ENCODE results near the gene TCF4.

The TCF4 gene

DNA sequence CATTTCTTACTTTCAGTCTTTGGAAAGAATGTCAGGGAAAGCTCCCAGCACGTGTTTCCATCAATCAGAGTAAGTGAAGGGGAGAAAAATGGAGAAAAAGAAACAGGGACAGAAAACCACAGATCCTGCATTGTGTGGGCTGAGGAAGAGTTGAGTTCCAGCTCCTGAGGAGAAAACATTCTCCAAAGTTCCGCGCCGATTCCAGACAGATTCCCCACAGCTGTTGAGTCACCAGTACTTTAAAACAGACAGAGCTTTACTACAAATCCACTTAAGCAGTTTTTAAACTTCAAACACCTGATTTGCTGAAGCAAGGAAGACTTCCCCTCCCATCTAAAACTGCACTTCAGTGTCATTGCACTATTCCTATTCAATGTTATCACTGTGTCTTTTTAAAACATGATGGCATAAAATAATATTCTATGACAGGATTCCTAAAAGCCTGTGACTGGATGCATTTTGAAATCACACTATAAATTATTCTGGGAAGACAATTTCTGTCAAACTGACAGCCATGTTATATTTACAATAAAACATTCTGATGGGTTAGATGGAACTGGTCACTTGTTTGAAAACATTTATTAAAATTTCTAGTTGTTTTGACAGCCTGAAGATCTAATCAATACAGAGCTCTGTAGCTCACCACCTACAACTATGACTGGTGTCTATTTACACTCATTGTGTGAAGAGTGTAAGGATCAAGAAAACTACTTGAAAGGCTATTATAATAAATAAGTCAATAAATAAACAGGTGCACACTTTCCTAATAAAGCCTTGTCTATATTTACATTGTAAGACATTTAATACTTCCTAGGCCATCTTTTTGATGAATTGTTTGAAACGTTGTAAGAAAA lies 40.9 kb downstream of the TCF4 start:
- DNase-seq (ENCODE audit: low read depth, low spot score) = peak; percentile 87

DNA sequence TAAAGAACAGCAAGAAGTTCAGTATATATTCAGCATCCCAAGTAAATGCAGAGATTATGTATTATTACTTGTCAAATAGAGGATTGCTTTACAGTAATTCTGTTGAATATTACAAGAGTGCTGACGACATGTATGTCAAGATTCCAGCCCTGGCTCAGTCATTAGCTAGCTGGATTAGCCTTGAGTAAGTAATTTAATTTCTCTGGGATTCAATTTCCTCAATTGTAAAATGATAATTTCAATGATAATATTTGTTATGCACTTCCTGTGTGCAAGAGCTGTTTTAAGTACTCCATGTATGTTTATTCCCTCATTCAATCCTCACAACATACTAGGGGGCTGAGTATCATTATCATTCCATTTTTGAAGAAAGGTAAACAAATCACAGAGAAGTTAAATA lies 44.0 kb downstream of the TCF4 start:
- no peak for DNase-seq (ENCODE audit: low read depth, low spot score)

DNA sequence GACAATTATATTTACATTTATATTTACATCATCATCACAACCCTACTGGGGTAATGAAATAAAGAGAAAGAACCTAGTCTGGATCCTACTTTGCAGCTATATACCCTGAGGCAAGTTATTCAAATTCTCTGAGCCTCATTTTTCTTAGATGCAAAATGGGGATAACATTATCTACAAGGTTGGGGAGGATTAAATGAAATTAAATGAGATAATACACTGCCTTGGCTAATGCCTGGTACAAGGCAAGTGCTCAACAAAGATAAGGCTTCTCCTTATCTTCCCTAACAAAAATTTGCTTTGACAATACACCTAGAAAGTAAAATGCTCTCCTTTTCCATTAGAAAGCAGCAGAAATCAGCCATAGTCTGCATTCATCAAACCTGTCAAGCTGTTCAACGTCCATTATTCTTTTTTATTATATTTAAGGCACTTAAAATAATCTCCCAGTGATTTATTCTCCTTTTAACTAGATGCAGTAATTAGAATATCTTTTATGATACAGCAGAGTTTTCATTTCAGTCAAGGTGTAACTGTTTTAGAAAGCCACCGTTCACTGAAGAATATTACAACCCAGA lies 44.8 kb downstream of the TCF4 start:
- no peak for DNase-seq (ENCODE audit: low read depth, low spot score)

DNA sequence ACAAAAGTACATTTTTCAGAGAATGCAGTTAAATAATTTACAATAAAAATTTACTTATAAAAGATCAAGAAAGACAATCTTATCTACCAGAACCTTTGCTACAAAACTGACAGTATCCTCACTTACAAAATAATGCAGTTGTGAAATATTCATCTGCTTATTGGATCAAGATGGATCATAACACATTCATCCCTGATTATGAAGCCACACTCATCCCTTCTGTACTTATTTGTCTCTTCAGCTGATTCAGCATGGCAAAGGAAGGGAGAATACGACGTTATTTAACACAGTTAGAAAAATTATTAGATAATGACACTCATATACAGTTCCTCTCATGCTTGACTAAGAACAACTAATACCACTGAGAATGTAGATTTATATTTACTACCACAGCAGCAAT lies 46.4 kb downstream of the TCF4 start:
- DNase-seq (ENCODE audit: low read depth, low spot score) = no peak

DNA sequence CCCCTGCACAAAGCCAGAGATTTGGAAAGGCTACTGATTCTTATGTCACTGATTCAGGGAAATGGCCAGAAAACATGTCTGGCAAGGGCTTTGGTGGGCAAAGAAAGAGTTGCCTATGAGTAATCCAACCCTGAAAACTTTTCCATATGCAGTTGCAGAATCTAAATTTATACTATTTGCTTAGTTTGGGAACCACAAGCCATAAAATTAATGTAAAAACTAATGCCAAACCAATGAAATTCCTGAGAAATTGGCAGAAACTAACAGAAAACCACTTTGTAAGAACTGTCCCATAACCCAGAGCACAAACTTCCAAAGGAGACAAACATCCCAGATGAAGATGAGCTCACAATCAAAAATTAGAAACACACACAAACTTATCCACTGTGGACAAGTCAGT lies 48.8 kb downstream of the TCF4 start:
- peak; percentile 31 for DNase-seq (ENCODE audit: low read depth, low spot score)

DNA sequence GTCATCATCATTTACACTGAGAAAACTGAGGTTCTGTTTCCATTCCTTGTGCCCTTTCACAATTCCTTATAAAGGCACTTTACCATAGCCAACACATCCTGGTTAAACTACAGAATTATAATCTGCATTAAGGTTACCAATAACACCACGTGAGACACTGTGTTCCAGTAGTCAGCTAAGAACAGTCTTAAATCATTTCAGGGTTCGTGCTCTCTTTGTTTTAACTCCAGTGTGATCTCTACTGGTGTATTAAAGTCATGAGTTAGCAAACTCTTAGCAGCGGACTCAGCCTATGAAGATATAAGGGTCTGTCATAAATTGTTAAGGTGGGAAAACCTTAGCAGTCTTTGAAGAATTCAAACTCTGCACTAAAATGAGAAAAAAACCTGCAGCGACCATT lies 53.0 kb downstream of the TCF4 start:
- DNase-seq (ENCODE audit: low read depth, low spot score) = no peak

DNA sequence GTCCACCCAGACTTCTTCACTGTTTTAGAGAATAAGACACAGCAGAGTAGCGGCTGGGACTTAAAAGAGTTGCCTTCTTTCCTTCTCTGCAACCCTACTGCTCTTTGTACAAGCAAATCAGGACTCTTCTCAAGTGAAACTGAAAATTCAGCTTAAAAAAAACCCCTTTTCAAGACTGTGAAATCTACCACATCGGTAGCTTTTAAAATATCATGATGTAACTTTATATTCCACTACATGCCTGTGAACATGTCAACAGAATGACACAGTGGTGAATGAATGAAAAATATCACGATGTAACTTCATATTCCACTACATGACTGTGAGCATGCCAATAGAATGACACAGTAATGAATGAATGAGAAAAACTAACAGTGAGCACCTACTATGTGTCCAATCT lies 53.4 kb downstream of the TCF4 start:
- no peak for DNase-seq (ENCODE audit: low read depth, low spot score)

DNA sequence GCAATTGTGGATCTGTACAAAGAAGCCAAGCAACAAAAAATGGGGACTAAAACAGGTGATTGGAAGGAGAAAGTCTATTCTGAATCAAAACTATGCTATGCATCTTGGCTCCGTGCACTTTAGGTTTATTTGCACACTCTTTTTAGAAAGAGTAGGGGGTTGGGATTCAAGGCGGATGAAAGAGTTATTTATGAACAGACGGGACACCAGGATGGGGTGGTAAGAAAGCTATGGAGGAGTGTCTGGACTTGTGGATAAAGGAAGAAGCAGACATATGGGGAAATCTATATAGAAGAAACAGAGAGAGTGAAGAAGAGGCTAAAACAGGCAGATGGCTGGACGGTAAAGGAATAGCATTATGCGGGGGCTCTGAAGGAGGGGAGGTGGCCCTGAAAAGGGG lies 57.8 kb downstream of the TCF4 start:
- DNase-seq (ENCODE audit: low read depth, low spot score) = no peak

DNA sequence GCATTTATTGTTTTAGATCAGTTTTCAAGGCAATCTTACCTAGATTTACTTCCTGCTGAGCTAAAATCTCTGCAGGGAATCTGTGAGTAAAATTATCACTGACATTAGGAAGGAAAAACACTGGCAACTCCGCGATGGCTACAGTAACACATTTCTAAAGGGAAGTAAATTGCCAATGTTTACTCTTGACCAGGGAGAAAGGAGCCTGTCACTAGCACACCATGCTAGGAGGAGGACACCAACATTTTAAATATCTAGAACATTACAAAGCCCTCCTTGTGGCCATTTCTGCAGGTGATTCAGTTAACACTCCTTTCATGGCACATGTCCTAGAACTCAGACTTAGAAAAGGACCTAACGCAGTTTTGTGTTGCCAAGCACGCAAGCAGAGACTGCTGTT lies 58.4 kb downstream of the TCF4 start:
- no peak for DNase-seq (ENCODE audit: low read depth, low spot score)

DNA sequence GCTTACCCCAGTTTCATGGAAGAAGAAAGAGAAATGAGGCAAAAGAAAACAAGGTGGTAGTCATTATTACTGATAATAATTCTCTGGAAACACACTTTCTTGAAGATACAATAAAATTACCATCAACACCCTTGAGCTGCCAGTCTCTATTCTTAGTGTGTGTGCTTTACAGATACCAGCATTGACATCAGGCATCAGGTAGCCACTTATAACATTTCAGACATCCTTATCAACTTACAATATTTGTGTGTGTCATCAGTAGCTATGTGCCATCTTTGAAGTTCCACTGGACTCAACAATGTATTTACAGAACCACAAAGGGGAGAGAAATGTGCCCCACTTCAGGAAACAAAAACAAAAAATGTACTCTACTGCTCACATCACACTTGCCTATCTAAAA lies 62.1 kb downstream of the TCF4 start:
- no peak for DNase-seq (ENCODE audit: low read depth, low spot score)

DNA sequence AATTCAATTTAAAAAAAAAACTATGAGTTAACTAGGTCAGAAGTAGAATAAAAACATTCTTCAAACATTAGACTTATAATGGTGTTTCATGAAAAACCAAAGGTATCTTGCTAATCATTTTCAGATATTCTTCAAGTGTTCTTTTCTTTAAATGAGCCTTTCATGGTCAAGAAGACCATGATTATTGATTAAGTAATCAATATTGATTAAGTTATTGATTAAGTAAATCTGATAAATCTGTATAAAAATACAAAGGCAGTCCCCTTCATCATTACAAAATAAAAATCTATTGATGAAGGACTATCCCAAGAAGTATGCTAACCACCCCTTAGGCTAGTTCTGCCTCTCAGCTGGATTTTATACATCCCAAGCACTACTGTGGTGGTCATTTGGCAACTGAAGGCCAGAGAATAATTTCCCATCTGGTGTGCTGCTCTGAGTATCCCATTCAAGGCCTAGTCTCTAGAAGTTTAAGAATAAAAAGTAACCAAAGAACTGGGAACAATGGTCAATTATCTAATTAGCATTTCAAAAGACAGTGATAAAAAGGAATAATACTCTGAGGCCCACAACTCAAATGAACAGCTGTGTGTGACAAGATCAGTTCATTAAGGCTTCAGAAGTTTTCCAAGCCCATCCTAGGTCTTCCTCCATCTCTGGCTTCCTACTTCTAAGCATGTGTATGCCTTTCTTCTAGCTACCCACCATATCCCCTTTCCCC lies 63.5 kb downstream of the TCF4 start:
- DNase-seq (ENCODE audit: low read depth, low spot score) = no peak

DNA sequence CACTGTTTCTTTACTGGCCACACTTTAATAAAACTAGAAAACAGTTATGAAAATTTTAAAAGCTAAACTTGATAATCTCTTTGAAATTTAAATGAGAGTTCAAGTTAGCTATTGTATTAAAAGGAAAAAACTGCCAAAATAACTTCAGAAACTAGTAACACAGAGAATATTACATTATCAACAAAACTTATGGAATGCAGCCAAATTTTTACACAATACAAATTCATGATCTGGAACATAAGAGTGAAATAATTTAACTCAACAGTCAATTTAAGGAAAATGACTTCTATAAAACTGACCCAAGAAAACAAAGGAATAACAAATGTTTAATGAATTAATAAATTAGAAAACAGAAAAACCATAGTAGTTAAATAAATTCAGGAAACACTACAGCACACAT lies 65.0 kb downstream of the TCF4 start:
- no peak for DNase-seq (ENCODE audit: low read depth, low spot score)

DNA sequence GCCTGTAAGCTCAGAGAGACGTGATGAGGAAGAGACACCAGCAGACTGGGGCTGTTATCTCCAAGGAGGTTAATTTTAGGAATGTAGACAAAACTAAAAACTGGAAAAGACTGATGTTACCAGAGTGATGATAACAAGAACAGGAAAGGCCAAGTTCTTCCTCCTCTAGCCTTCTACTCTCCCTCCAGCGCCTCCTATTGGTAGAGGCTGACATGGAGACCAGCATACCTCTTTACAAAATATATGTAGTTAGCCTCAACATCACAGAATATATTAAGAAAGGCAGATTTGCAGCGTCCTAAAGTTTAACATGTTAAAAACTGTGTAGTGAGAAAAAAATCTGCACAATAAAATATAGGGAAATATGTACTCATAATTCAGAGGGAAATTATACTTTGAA lies 66.0 kb downstream of the TCF4 start:
- DNase-seq (ENCODE audit: low read depth, low spot score) = no peak

DNA sequence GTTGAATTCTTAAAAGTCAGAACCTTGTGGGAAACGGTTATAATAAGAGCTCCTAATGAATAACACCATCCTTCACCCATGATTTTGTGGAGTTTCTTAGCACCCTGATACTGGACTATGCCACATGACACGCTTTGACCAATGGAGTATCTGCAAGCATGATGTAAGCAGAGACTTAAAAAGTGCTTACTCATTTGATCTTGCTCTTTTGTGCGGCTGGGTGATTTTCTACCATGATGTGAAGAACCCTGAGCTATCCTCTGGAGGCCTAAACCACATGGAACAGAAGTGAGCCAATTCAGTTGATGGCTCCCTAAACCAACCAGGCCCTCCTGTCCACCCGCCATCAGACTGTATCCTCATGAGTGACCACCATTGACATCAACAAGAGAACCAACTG lies 70.9 kb downstream of the TCF4 start:
- no peak for DNase-seq (ENCODE audit: low read depth, low spot score)

DNA sequence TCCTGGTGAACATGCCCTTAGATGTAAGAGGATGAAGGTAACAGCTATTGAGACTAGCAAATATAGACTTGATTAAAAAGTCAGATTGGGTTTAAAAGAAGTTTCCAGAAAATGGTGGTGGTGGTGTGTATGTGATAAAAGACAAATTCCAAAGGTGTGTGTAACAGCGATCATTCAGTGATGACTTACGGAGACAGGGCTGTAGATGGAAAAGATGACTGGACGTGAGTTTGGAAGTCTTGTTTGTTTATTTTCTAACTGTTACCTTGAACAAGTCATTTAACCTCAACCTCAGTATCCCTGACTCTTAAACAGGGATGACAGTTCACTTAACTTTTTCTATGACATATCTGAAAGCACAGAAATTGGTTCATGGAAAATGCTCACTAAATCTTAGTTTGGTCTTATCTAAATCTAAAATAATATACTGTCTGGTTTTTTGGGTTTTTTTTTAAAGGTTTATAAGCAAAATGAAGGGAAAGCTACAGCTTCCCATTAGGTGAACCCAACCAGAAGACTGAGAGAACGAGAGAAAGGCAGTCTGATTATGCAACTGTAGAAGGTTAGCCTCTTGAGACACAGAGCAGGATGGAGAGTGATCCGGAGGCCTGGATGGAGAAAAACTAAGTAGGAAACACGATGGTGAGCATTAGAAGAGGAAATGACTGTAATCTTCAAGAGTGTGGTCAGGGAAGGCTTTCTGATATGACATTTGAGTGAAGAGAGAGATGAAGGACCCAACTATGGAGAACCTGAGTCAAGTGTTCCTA lies 71.9 kb downstream of the TCF4 start:
- peak; percentile 39 for DNase-seq (ENCODE audit: low read depth, low spot score)

DNA sequence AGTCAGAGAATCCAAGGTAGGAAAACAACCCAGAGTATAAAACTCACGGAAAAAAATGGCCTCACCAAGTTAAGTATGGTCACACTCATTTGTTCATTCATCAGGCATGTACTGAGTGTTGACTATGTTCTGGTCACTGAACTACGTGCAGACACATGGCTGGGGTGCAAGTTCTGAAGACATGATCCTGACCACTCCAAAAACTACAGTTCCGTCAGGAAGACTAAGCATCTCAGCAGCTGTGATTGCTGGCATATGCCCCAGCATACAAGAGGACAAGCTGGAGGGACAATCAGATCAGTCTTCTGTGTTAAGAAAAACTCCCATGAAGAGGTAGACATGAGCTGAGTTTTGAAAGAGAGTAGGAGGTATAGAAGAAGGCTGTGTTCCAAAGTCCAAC lies 72.8 kb downstream of the TCF4 start:
- DNase-seq (ENCODE audit: low read depth, low spot score) = no peak

DNA sequence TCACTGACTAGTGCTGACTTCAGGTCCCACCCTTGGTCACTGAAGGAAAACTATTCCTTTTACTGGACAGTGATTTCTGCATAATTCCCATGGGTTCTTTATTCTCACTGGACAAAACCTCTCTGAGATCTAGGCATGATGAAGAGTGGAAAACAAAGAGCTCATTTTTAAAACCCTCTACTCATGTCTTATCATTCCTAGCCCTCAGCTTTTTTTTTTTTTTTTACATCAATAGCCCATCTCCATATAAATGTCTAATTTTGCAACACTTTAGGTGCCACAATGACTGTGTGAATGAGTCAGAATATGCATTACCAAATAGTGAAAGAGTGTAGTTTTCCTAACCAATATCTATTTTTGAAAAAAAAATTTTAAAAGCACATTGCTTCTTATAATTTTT lies 74.8 kb downstream of the TCF4 start:
- no peak for DNase-seq (ENCODE audit: low read depth, low spot score)

DNA sequence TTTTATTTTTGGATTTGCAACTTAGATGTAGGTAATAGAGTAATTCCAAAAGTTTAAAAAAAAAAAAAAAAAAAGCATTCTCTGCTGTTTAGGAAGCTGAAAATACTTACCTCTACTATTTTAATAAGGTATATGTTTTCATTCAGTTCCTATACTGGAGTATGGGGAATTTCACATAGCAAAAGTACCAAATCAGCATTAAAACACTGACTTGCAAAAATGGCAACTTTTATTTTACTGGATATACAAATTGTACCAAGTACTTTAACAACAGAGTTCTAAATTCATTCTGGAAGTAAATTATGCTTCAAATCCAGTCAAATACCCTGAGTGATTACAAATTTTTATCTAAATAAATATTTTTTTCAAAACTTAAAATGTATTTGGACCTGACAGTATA lies 76.7 kb downstream of the TCF4 start:
- no peak for DNase-seq (ENCODE audit: low read depth, low spot score)

DNA sequence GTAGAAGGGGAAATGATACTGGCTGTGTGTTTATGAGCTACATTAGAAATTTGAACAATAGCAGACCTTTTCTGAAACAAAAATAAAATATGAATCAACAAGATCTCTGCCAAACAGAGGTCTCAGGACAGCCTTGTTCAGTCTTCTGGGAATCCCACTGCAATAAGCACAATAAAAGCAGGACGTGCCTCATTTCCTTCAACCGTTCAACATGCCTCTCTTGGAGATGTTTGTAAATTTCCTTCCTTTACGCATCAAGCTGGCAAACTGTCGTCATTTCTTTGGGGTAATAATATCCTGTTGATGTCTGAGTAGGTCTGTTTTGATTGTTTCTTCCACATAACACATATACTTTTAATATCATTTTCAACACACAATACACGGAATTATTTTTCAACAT lies 77.2 kb downstream of the TCF4 start:
- DNase-seq (ENCODE audit: low read depth, low spot score) = peak; percentile 56

DNA sequence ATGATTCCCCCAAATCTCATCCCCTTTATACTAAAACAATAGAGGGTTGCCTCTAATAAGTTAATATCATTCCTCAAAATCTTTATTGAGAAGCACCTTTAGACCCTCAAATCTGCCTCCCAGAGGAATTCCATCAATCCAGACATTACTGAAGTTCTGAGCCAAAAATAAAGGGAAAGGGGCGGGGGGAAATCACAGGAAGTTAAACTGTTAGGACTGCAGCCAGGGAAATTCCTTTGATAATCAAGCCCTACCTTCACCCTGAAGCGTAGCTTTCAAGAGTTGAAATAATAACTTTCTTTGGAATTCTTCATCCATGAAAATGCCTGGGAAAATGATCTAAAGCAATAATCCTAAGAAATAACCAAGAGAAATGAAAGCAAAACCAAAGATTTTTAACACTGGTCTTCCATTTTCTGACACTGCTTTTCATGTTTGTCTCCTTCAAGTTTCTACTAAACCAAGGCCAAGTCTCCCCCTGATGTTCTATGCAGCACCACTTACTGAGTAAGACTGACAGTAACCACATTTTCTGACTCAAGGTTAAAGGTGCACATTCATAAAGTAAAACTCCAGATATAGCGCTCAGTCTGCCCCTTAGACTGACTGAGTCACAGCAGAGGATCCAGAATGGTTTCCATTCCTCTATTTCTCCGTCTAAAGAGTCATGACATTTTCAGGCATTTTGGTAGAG lies 78.2 kb downstream of the TCF4 start:
- peak; percentile 73 for DNase-seq (ENCODE audit: low read depth, low spot score)

DNA sequence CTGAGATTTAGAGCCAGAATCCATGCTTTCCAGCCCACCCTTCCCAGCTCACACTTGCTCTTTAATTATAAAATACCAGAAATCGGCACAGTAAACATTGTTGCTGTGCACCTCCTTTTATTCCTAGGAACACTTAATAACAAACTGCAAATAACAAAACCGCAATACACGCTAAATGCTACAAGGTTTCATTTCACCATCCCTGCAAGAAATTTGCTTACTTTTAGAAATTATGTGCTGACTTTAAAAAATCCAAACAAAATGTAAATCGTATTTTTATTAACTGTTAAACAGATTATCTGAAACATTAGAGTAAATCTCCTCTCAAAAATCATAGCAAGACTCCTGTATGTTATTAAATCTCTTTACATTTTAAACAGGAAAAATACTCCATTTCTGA lies 79.3 kb downstream of the TCF4 start:
- no peak for DNase-seq (ENCODE audit: low read depth, low spot score)

DNA sequence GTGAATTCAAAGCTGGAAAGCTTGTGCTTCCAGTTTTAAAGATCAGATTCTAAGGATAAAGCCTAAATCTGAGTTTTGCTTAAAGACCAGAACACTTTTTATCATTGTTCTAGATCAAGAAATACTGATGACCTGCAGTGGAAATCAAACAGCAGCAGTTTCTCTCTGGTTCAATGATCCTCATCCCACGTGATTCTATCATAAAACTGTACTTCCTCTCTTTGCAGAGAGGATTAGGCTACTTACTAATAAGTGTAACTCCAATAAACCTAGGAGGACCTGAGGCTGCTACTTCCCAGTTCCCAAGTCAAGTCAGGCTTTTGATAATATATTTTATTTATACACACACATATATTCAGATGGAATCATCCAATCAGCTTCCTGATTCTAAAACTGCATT lies 81.9 kb downstream of the TCF4 start:
- no peak for DNase-seq (ENCODE audit: low read depth, low spot score)

All from astrocyte of the hippocampus (primary cell).